Heart right ventricle (tissue), 16 donors: Measurements from ENCODE around the gene WDR33. TPM values are rescaled to one million over a fixed set of nuclear protein-coding genes. Genes with fewer than 3 reads are reported as not detected.
A peak's percentile ranks its signal among the peaks of the same experiment; 100 is the strongest.
"Not testable (repeated sequence)": the region's sequence is repeated elsewhere in the genome, so short reads cannot be mapped to it uniquely, and the experiment has no call there.

ENCODE experiments used
- ATAC-seq, 8 donors: fragments of 200-7000 bp; cut with Tn5 transposase; one replicate each; pipeline ENCODE4 v1.9.1; 2020; ENCODE audit warnings: mild to moderate bottlenecking in 8 of 8, moderate library complexity in 8 of 8, moderate number of reproducible peaks in 1 of 8
- DNase-seq, 2 donors: peaks; one replicate each; pipeline ENCODE4 v3.0.0-alpha.2; 2020
- H3K27ac ChIP-seq, 10 donors: fragments of 200-600 bp; sonication (generic) in 2 of 10; one replicate each; pipeline versions ENCODE4 v1.5.0 to v1.8.0; 2020 to 2022; ENCODE audit warnings: mild to moderate bottlenecking in 3 of 10
- H3K27me3 ChIP-seq, 7 donors: fragments of 200-600 bp; one replicate each; pipeline ENCODE4 v1.8.0; 2021 to 2022; ENCODE audit warnings: mild to moderate bottlenecking in 2 of 7
- H3K36me3 ChIP-seq, 9 donors: fragments of 200-600 bp; sonication (generic) in 1 of 9; one replicate each; pipeline versions ENCODE4 v1.5.0 to v1.8.0; 2020 to 2022; ENCODE audit warnings: mild to moderate bottlenecking in 2 of 9
- H3K4me1 ChIP-seq, 9 donors: fragments of 200-600 bp; sonication (generic) in 1 of 9; one replicate each; pipeline versions ENCODE4 v1.5.0 to v1.8.0; 2020 to 2022; ENCODE audit warnings: mild to moderate bottlenecking in 4 of 9
- H3K4me3 ChIP-seq, 10 donors: fragments of 200-600 bp; sonication (generic) in 2 of 10; one replicate each; pipeline versions ENCODE4 v1.5.0 to v1.8.0; 2020 to 2022; ENCODE audit warnings: mild to moderate bottlenecking in 7 of 10, moderate library complexity in 2 of 10
- H3K9me3 ChIP-seq, 11 donors: fragments of 200-600 bp in 10 of 11; sonication (generic) in 2 of 11; one replicate each; pipeline versions ENCODE4 v1.5.0 to v1.8.0; 2013 to 2022; ENCODE audit warnings: mild to moderate bottlenecking in 2 of 11, control low read depth in 1 of 11, moderate library complexity in 1 of 11
- CTCF ChIP-seq, 9 donors: fragments of 200-600 bp; sonication (generic) in 2 of 9; IDR thresholded peaks; one replicate each; pipeline versions ENCODE4 v1.5.0 to v1.8.0; 2021 to 2022; ENCODE audit warnings: antibody characterized with exemption in 9 of 9, mild to moderate bottlenecking in 5 of 9, moderate library complexity in 1 of 9
- WGBS, 2 donors: extraction: QIAGEN DNeasy Blood & Tissue Kit; methylation state at CpG; one replicate each; pipeline ENCODE4 v1.1.7; 2013; ENCODE audit warnings: inconsistent platforms in 1 of 2; 5-methylcytosine and 5-hydroxymethylcytosine counted together
- intact Hi-C, 10 donors: fragments of 100-400 bp; cut with DNase I; formaldehyde crosslinking; loops; one replicate each; pipeline versions ENCODE4 v1.11.1 to v1.14.2; 2022
- polyA plus RNA-seq, 2 donors: library from polyadenylated mRNA; stranded (reverse); fragments of 200-250 nt; gene quantifications; one replicate each; pipeline ENCODE4 v1.2.3, GENCODE V29; 2013
- total RNA-seq, 10 donors: library from RNA; stranded (reverse); fragmentation: NEBNext Ultra II Directional in 3 of 10; extraction: Animal tissue kit (Norgen Biotek cat#: 25700) in 3 of 10; gene quantifications; one replicate each; pipeline versions ENCODE4 v1.2.1 to v1.2.4, GENCODE V29; 2021 to 2023
- donor health status: Arrhythmogenic right ventricular cardiomyopathy.
- donor health status: ischemic (EF 13 %, LVEDD 7.1; RV severe dilation, severe dysfunction).
- donor health status: healthy with polysubstance abuse.
- donor health status: DM: no; HTN: yes; CAD: no.
- donor health status: DM: no; HTN: no; CAD: no.
- donor health status: ischemic (EF 25% LVEDD 6.9; RV normal size, moderate dysfunction).
- donor health status: ischemic (EF 25% LVEDD 5.7; RV mildly dilated, moderate dysfunction).
- donor health status: healthy.
- donor health status: DM: yes; HTN: yes; CAD: no.
- donor health status: Ischemic cardiomyopathy.
- donor health status: ischemic (EF 35%, LVEDD 5.7; RV mildly dilated, moderate dysfunction).
- donor health status: nonischemic (EF 11% LVEDD 7.7; RV severe dilation, severe dysfunction).
- donor health status: DM: yes; HTN: yes; CAD: no.
- donor health status: PGD.
- donor health status: ischemic (EF 29% LVEDD 5.4; RV normal size, mild dysfunction).
- donor health status: nonischemic (EF 23%, LVEDD 6.1; RV moderate dilation, normal function).

The WDR33 gene
- total and polyA plus RNA-seq, 12 donors, result 10.5 to 47.6 (median 42.1) TPM

- H3K4me1 ChIP-seq, result no peaks in the 10 kb centered on the region
- intact Hi-C loops, result no loop called here
- no peaks in the 10 kb centered on the region for H3K27me3 ChIP-seq
- no peak overlapping the region for H3K4me3 ChIP-seq
- peaks cover 0 to 33% (median 22%) of the 10 kb centered on the region in 11 donors for H3K9me3 ChIP-seq
- no peak for TF ChIP-seq CTCF (IDR thresholded peaks at IDR 0.05)
- no peak for ATAC-seq
- DNase-seq, result no peak
- no peaks in the 10 kb centered on the region for H3K36me3 ChIP-seq
- WGBS, 2 donors, result 71 to 85% methylated on average over 5 of the region's 5 CpGs
- no peak overlapping the region for H3K27ac ChIP-seq
These were observed 7.3 kb upstream of the WDR33 start for GRCh38 chr2:127818241-127818640.

GRCh38 chr2:127814677-127815076 lies 3.7 kb upstream of the WDR33 start:
- no peaks in the 10 kb centered on the region for H3K27me3 ChIP-seq
- ATAC-seq (no peak), DNase-seq (no peak)
- no peak overlapping the region for H3K4me3 ChIP-seq
- peaks cover 0 to 13% (median 6%) of the 10 kb centered on the region in 11 donors for H3K9me3 ChIP-seq
- intact Hi-C loops, result loop anchor here in 2 of 10 donors (5.0 kb wide), 1 partner anchor 112 kb away; the partner anchor contains the start of gene SFT2D3 (in 2 of the 2)
- no peak overlapping the region for H3K27ac ChIP-seq
- no peak for TF ChIP-seq CTCF (IDR thresholded peaks at IDR 0.05)
- WGBS, 2 donors, result 97 to 100% methylated on average over 1 of the region's 1 CpG
- H3K36me3 ChIP-seq, result no peaks in the 10 kb centered on the region
- peaks cover 0 to 11% (median 3%) of the 10 kb centered on the region in 9 donors for H3K4me1 ChIP-seq

- 90 to 94% methylated on average over 3 of the region's 3 CpGs for WGBS, 2 donors
- intact Hi-C loops, result loop anchor here in 2 of 10 donors (5.0 kb wide), 1 partner anchor 110 kb away; the partner anchor contains the start of gene SFT2D3 (in 2 of the 2)
These were observed 1.5 kb upstream of the WDR33 start for GRCh38 chr2:127812441-127812840.

GRCh38 chr2:127811397-127812321 lies 688 bp upstream of the WDR33 start:
- 40 to 46% methylated on average over 34 of the region's 34 CpGs for WGBS, 2 donors
- intact Hi-C loops, result loop anchor here in 3 of 10 donors (2.0 to 5.0 kb wide), 2 partner anchors 109 to 111 kb away; partner anchors contain the start of gene SFT2D3 (in 3 of the 3)
- Histone ChIP-seq H3K36me3 (peaks cover 0 to 3% (median 0%) of the 10 kb centered on the region in 9 donors), H3K27ac (peak overlapping the region; percentile 69 to 96 (median 88)), H3K4me3 (peak overlapping the region; percentile 61 to 96 (median 80)), H3K9me3 (no peaks in the 10 kb centered on the region), H3K4me1 (peaks cover 4 to 40% (median 32%) of the 10 kb centered on the region in 9 donors), H3K27me3 (no peaks in the 10 kb centered on the region)
- DNase-seq, result peak in 1 of 2 donors; percentile 21
- ATAC-seq, result peak; percentile 3 to 70 (median 45)
- no peak for TF ChIP-seq CTCF (IDR thresholded peaks at IDR 0.05)

More at GRCh38 chr2:127812441-127812840, 1.5 kb upstream of the WDR33 start:
- not testable (repeated sequence) for H3K36me3 ChIP-seq, H3K9me3 ChIP-seq, H3K27ac ChIP-seq, ATAC-seq, H3K4me3 ChIP-seq, DNase-seq, H3K27me3 ChIP-seq
- H3K4me1 ChIP-seq, result peaks cover 4 to 33% (median 26%) of the 10 kb centered on the region in 9 donors
